Measurements from ENCODE around the gene TBC1D7.
A peak's percentile ranks its signal among the peaks of the same experiment; 100 is the strongest.

Gene TBC1D7

GRCh38 chr6:13290335-13290734, 38.0 kb downstream of the TBC1D7 start:
- no peak for DNase-seq (ENCODE audit: low spot score)

DNA sequence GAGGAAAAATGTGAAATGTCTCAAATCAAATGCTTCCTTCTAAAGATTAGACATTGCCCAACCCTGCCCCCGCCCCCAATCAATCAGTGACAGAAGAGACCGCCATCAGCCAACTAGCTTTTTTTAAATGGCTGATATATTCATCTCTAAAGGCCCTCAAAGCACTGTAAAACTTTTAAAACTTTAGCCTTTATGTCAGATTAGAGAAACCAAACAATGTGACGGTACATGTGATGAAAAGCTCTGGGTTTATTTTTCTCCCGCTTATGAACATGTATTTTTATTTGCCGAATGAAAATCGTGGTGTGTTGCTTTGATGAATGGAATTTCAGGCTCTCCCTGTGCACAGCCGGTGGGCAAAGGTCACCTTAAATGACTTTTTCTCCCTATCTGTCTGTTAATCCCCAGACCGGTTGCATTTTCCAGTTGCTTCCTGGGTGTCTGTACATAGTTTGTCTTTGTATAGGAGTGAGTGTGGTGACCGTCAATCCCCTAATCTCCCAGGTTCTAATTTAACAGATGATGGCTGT, 38.5 kb downstream of the TBC1D7 start:
- no peak for DNase-seq (ENCODE audit: low spot score)

GRCh38 chr6:13288969-13289391, 39.4 kb downstream of the TBC1D7 start:
- DNase-seq (ENCODE audit: low spot score) = no peak

GRCh38 chr6:13288481-13288880, 39.9 kb downstream of the TBC1D7 start:
- no peak for DNase-seq (ENCODE audit: low spot score)

DNA sequence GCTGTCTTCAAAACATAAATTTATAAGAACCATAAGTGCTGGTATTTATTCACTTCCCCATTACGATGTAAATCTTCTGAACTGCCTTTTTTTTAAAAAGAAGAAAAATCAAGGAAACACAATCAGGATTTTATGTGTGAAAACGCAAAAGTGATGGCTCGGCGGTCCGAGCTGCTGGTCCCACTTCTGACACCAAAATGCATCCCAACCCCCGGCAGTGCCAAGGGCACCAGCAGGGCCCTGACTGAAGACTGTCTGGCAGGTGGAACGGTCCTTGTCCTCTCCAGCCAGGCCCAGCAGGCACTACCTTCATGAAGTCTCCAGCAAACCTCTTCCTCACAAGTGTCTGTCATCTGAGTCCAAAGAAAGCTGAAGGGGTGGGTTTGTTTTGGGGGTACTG, 41.2 kb downstream of the TBC1D7 start:
- no peak for DNase-seq (ENCODE audit: low spot score)

GRCh38 chr6:13286181-13286580, 42.2 kb downstream of the TBC1D7 start:
- DNase-seq (ENCODE audit: low spot score) = no peak

DNA sequence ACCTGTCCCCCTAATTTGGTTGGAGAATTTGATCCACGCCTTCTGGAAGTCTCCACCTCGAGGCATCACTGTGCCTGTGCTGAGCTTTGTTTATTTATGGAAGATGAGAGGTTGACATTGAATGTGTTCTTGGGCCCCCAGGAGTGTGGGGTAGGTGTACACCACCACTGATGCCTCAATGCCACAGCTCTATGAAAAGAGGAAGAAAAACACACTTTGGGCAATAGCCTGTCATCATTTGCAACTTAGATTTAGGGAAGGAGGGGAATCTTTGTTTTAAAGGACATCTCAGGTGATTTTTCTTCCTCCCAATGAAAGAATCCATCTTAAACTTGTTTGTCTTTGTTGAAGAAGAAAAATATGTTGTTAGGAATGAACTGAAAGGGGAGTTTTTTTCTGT, 42.6 kb downstream of the TBC1D7 start:
- DNase-seq (ENCODE audit: low spot score) = no peak

DNA sequence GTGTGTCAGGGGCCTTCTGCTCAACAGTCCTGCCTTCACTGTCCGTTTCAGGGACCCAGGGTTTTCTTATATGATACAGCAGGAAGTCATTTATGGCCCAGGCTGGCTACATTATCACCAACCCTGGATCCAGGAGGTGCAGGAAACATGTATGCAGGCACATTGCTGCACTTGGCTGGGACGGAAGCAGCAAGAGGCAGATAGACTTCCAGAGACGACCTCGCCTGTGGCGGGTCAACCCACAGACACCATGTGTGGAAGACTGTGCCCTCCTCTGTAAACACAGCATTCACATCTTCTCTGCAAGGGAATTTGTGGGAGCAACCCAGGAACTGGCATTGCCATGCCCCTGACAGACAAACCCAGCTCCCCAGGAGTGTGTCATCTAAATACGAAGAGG, 43.7 kb downstream of the TBC1D7 start:
- no peak for DNase-seq (ENCODE audit: low spot score)

GRCh38 chr6:13283331-13283730, 45.0 kb downstream of the TBC1D7 start:
- DNase-seq (ENCODE audit: low spot score) = no peak

DNA sequence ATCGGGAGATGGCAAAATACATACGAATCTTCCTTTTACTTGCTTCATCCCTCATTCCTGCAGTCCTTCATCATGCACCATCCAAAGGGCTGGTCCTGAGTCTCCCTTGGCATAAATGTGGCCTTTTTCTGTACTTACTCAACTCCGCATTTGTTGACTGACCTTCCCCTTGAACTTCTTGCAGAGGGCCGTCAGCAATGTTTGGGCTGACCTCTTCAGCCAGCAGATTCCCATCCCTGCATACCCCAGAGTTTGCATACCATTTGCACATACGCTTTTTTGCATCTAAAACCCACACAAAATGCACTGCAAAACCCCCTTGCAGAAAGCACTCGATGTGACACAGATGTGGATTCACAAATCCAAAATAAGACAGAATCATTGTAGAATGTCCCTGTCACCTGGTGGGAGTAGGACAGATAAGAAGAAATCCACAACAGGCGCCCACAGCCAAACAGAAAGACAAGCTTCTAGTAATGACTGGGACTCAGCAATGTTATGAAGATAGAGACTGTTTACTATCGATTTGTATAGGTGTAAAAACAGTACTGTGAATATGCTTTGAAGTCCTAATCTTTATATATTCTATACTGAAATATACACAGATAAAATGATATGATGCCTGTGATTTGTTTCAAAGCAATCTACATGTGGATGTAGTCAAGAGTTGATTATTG, 45.8 kb downstream of the TBC1D7 start:
- DNase-seq (ENCODE audit: low spot score) = no peak

DNA sequence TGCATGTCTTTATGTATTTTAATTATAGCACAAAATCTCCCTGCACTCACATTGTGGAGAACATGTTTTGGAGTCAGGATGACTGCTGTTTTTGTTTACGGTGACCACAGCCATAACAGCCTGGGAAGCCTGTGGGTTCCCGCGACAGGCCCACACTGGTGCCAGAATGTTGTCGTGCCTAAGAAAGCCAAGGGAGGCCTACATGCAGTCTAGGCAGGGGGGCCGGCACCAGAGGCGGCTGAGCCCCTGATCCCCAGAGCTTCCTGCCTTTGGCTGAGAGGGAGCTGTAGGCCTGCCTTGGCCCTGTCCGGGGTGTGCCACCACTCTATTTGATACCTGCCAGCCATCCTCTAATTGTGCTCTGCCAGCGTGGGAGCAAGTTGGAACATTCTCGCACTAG, 46.7 kb downstream of the TBC1D7 start:
- no peak for DNase-seq (ENCODE audit: low spot score)

- no peak for DNase-seq (ENCODE audit: low spot score)
Measured at GRCh38 chr6:13280254-13280653, 48.1 kb downstream of the TBC1D7 start.

DNA sequence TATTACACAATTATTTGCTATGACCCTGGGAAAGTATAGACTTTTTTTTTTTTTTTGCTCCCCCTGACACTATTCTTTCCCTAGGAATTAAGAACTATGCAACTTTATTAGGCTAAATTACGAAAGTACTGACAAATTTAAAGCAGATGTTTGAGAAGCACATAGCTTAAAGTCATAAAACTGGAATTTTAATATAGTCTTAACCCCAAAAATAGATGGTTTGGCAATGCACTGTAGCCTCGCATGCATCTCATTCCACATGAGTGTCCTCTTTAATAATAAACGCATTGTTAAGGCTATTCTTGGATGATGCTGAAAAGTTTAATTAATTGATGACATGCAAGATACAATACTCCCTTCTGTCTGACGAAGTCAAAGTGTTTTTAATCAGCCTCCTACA, 49.3 kb downstream of the TBC1D7 start:
- DNase-seq (ENCODE audit: low spot score) = no peak

DNA sequence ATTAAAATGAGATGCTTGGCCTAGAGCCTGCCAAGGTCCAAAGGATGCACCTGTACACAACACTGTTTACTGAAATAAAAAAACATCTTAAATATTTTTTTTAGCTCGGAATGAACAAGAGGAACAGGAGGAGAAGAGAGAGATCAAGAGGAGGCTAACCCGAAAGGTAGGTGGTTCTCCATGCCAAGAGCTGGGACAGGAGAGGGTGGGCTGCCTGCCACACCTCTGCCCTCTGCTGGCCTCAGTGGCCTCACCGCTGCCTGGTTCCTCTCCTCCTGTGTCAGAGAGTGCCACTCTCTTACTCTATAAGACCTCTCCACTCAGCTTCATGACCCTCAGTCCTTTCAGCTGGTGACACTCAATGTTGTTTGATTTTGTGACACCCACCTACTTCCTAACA, 50.2 kb downstream of the TBC1D7 start:
- peak; percentile 49 for DNase-seq (ENCODE audit: low spot score)

DNA sequence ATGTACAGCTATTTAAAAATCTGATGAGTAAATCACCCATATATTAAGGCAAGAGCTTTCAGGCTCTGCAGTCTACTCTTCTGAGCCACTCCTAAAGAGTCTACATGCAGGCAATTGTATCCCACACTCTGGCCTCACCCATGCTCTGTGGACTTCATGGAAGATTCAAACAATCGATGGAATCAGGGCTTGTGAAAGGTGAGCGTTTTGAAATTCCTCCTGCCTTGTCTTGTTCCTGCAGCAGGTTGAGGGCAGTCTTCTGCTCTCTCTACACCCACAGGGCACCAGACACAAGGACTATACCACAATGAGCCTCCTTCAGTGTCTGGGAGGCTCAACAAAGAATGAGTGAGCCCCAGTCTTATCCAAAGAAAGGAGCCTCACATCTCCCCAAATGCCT, 51.1 kb downstream of the TBC1D7 start:
- DNase-seq (ENCODE audit: low spot score) = no peak

- no peak for DNase-seq (ENCODE audit: low spot score)
Measured at GRCh38 chr6:13275435-13275989, 52.8 kb downstream of the TBC1D7 start.

DNA sequence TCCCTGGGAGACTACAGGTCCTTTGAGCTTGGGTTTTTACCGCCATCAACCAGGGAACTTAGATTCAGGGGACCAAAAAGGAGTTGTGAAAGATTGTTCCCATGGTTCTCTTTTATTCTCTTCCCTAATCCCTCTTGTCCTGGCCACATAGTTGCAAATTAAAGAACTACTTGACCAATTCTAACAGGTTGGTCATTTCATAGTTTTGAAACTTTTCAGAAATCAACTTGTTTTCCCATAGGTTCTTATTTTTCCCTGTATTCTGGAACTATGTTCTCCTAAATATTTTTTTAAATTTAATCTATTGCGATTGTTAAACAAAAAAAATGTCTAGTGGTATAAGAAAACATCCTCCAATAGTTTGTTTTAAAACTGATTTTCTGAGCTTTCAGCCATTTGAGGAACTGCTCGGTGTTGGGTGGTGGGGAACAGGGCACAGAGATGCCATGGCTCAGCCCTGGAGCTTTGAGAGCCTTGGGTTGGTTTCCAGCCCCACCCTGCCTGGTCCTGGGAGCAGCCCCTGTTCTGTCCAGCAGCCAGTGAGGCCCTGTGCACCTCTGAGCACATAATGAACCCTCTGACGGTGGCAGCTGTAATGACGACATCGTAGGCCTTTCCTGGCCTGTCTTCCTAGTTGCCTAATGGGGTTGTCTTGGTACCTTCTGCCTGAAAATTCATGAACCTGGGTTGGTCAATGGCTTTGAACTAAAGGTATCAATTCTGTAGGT, 53.5 kb downstream of the TBC1D7 start:
- DNase-seq (ENCODE audit: low spot score) = no peak

- peak; percentile 41 for DNase-seq (ENCODE audit: low spot score)
Measured at GRCh38 chr6:13273931-13274706, 54.2 kb downstream of the TBC1D7 start.

DNA sequence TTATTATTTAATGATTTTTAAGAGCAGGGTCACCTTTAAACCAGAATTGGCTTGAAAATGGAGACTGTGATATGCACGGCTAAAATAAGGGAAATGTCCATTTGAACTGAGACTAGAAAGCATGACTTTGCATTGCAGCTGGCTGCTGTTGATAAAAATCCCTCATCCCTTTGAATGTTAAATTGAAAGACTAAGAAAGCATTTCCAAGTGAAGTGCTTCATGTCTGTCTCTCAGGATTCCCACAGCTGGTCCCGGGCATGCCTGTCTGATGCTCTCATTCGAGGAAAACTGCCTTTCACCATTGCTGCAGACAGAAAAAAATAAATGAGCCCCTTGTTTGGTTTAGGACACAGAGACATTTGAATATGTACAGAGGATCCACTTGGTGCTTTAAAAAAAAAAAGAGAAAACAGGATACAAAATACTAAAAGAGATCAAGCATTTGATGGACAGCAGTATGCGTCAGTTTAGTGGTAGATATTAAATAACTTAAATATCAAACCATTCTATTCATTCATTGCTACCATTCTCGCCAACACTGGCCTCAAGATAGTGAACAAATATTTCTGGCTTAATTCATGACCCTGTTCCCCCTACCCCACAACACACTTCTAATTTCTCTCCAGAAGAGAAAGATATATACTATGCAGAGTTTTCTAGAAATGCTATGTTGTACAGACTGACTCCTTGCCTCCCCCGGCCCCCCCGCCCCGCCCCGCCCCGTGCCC, 55.0 kb downstream of the TBC1D7 start:
- no peak for DNase-seq (ENCODE audit: low spot score)

DNA sequence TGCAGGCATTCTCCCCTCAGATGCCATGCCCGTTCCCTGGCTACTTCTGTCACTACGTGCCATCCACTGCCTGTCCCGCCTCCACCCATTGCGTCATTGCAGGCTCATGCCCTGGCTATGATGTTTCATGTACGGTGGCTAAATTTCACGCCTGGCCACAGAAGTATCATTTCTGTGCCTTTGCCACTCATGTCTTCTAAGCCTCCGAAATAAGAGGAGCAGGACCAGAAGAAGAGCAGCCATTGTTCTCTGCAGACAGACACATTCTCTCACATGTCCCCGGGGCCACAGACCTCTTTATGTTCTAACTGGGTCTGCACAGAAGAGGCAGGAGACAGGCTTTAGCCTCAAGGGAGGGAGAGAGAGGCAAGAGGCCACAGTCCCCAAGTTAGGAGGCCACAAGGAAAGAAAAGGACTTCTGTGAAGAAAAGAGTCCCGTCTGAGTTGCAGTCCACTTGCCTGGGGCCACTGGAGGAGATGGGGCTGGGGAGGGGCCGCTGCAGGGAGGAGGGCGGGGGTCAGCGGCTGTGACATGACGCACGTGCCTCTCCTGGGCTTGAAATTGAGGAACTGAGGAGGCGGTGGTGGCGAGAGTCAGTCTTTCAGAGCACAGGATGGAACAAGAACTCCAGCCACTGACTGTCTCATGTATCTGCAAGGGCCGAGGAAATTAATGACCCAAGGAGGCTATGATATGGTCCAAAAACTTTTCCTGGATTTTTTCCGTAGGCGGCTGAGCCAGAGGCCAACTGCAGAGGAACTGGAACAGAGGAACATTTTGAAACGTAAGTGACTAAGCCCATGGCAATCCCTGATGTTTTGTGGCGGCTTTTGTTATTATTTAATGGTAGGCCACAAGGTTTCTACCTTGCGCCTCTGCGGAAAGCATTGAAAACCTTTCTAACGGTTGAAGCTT, 55.9 kb downstream of the TBC1D7 start:
- DNase-seq (ENCODE audit: low spot score) = peak; percentile 70

Data from germinal center (tissue), 1 donor.